ENCODE data around the gene PEX11A.

DNA sequence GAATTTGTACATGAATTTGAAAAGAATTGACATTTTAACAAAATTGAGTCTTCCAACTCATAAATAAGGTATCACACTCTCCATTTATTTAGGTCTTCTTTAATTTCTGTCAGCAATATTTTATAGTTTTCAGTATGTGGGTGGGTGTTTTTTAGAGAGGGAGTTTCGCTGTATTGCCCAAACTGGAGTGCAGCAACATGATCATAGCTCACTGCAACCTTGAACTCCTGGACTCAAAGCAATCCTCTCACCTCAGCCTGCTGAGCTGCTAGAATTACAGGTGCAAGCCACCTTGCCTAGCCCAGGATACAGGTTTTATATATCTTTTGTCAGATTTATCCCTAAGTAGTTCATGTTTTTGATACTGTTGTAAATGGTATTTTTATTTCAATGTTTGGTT lies 4.6 kb upstream of the PEX11A start:
- TF ChIP-seq CTCF (IDR thresholded peaks at IDR 0.05; ENCODE audit: low read length) (no peak), EZH2 (optimal IDR thresholded peaks at IDR 0.05; ENCODE audit: low read depth, low read length) (no peak), EZH2phosphoT487 (IDR thresholded peaks at IDR 0.05; ENCODE audit: low read length) (no peak)

All from MM.1S (cell line).